ENCODE results near the gene EPC1. TPM values are rescaled to one million over a fixed set of nuclear protein-coding genes. Genes with fewer than 3 reads are reported as not detected.

Gene EPC1
- total and polyA plus RNA-seq, 9 of the 15 experiments (the other 6 are each of a cell fraction or from before 2014, with no cell fraction given) = 7.0 to 43.6 (median 16.1) TPM

DNA sequence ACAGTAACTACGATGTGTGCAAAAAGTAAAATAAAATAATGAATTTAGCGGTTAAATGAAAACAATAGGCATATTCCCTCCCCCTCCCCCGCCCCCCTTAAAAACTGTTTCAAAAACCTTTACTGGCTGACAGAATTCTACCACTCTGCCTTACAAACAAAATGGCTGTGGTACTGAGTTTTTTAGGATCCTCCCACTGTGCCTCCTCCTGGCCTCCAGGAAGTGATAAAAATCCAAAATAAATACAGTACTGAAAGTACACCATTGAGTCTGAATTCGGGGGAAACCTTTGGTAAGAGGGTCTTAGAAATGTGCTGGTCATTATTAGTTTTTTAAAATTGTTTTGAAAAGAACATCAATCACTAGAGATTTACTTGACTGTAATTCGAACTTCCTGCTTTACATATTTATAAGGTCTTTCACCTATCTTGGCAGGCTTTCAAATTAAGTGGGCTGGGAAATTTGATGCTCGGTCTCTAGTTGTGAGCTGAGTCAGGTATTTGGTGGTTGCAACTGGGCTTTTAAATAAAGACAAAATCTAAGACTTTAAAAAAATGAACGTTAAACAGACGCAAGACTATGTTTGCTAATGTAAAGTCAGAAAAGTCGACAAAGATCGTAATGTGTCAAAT is 32.5 kb upstream of the EPC1 start (continued):
- TF ChIP-seq ZNF316 (IDR thresholded peaks at IDR 0.05) (peak; percentile 91), PPARD (CRISPR knock-in tag; IDR thresholded peaks at IDR 0.05) (no peak), POLR2B (IDR thresholded peaks at IDR 0.05; ENCODE audit: low read depth, partially characterized antibody) (no peak), KLF6 (CRISPR knock-in tag; IDR thresholded peaks at IDR 0.05; ENCODE audit: borderline replicate concordance) (no peak), TCF7L2 (IDR thresholded peaks at IDR 0.05; ENCODE audit: low read depth, low read length) (no peak), CCAR2 (IDR thresholded peaks at IDR 0.05; ENCODE audit: low read depth, low read length) (no peak), TAF9B (IDR thresholded peaks at IDR 0.05; ENCODE audit: partially characterized antibody) (no peak), IFI16 (CRISPR knock-in tag; IDR thresholded peaks at IDR 0.05) (no peak), SMAD2 (IDR thresholded peaks at IDR 0.05; ENCODE audit: low read depth, low read length) (no peak), HDAC8 (tag; IDR thresholded peaks at IDR 0.05) (no peak), CEBPG (CRISPR knock-in tag; IDR thresholded peaks at IDR 0.05) (no peak), CEBPG (tag; conservative IDR thresholded peaks at IDR 0.05 in 1 of 2, IDR thresholded peaks at IDR 0.05 in 1 of 2) (no peak), ETV5 (CRISPR knock-in tag; IDR thresholded peaks at IDR 0.05; ENCODE audit: low read depth) (no peak), ZKSCAN3 (CRISPR knock-in tag; IDR thresholded peaks at IDR 0.05) (no peak), FOXM1 (IDR thresholded peaks at IDR 0.05; ENCODE audit: low read depth) (peak; percentile 45; the same call in 1 of the 2 replicates), FOXM1 (CRISPR knock-in tag; IDR thresholded peaks at IDR 0.05; ENCODE audit: low read depth) (no peak), BRD4 (IDR thresholded peaks at IDR 0.05) (peak; percentile 22; the same call in 1 of the 2 replicates), STAT5A (IDR thresholded peaks at IDR 0.05; ENCODE audit: borderline replicate concordance, low read length) (no peak), ZNF184 (CRISPR knock-in tag; IDR thresholded peaks at IDR 0.05) (no peak), SIX5 (IDR thresholded peaks at IDR 0.05; ENCODE audit: borderline replicate concordance in 1 of 2, insufficient read depth in 1 of 2, low read depth in 1 of 2, low read length in 2 of 2) (no peak), DACH1 (IDR thresholded peaks at IDR 0.05; ENCODE audit: partially characterized antibody) (no peak), NCOA1 (IDR thresholded peaks at IDR 0.05; ENCODE audit: low read depth) (no peak), ZNF766 (CRISPR knock-in tag; conservative IDR thresholded peaks at IDR 0.05) (no peak), TSC22D4 (tag; IDR thresholded peaks at IDR 0.05) (no peak)
- TF ChIP-seq, protein P1, sequence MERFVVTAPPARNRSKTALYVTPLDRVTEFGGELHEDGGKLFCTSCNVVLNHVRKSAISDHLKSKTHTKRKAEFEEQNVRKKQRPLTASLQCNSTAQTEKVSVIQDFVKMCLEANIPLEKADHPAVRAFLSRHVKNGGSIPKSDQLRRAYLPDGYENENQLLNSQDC (CRISPR knock-in tag; IDR thresholded peaks at IDR 0.05) = no peak
- TF ChIP-seq, protein P2, sequence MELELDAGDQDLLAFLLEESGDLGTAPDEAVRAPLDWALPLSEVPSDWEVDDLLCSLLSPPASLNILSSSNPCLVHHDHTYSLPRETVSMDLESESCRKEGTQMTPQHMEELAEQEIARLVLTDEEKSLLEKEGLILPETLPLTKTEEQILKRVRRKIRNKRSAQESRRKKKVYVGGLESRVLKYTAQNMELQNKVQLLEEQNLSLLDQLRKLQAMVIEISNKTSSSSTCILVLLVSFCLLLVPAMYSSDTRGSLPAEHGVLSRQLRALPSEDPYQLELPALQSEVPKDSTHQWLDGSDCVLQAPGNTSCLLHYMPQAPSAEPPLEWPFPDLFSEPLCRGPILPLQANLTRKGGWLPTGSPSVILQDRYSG (tag; conservative IDR thresholded peaks at IDR 0.05; ENCODE audit: low read depth) = 0 out of 2 replicates have a peak, but pooled peaks have one; percentile 21
- TF ChIP-seq, protein P3, sequence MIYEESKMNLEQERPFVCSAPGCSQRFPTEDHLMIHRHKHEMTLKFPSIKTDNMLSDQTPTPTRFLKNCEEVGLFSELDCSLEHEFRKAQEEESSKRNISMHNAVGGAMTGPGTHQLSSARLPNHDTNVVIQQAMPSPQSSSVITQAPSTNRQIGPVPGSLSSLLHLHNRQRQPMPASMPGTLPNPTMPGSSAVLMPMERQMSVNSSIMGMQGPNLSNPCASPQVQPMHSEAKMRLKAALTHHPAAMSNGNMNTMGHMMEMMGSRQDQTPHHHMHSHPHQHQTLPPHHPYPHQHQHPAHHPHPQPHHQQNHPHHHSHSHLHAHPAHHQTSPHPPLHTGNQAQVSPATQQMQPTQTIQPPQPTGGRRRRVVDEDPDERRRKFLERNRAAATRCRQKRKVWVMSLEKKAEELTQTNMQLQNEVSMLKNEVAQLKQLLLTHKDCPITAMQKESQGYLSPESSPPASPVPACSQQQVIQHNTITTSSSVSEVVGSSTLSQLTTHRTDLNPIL (CRISPR knock-in tag; IDR thresholded peaks at IDR 0.05) = no peak
- TF ChIP-seq, protein P4, sequence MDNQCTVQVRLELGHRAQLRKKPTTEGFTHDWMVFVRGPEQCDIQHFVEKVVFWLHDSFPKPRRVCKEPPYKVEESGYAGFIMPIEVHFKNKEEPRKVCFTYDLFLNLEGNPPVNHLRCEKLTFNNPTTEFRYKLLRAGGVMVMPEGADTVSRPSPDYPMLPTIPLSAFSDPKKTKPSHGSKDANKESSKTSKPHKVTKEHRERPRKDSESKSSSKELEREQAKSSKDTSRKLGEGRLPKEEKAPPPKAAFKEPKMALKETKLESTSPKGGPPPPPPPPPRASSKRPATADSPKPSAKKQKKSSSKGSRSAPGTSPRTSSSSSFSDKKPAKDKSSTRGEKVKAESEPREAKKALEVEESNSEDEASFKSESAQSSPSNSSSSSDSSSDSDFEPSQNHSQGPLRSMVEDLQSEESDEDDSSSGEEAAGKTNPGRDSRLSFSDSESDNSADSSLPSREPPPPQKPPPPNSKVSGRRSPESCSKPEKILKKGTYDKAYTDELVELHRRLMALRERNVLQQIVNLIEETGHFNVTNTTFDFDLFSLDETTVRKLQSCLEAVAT (IDR thresholded peaks at IDR 0.05) = no peak

Data from K562 (cell line).